ENCODE results near the gene MRPL53. TPM values are rescaled to one million over a fixed set of nuclear protein-coding genes. Genes with fewer than 3 reads are reported as not detected.

The MRPL53 gene
- total and polyA plus RNA-seq, 2 of the 8 experiments (the other 6 are each of a cell fraction or from before 2014, with no cell fraction given) = 36.6 to 46.3 TPM

- Histone ChIP-seq H4K20me1 (replicated peaks in 1 of 2; ENCODE audit: control insufficient read depth in 1 of 2, insufficient read depth in 2 of 2, low read length in 2 of 2) (peaks cover 0 to 15% of the 10 kb centered on the region in 2 experiments), H2BK120ac (replicated peaks; ENCODE audit: low read depth, low read length) (no peak overlapping the region), H3K9me3 (ENCODE audit: insufficient read depth in 2 of 2, low read depth in 1 of 2, low read length in 1 of 2) (no peaks in the 10 kb centered on the region), H3K79me2 (ENCODE audit: control insufficient read depth in 1 of 2, insufficient read depth in 2 of 2, low read length in 2 of 2) (no peaks in the 10 kb centered on the region), H2BK20ac (ENCODE audit: low read length) (0 out of 2 replicates have a peak overlapping the region, but pooled peaks have one; percentile 32), H3K23ac (ENCODE audit: insufficient read length) (no peak overlapping the region), H4K5ac (ENCODE audit: insufficient read length, low read depth, low read length) (no peak overlapping the region), H3K36me3 (ENCODE audit: control insufficient read depth in 2 of 4, insufficient read depth in 4 of 4, low read length in 3 of 4) (peaks cover 0 to 9% (median 4%) of the 10 kb centered on the region in 4 experiments; a peak in 6 of 8 replicates), H3K4me3 (ENCODE audit: extremely low read depth in 1 of 4, insufficient read depth in 2 of 4, low read depth in 3 of 4, low read length in 4 of 4) (peak overlapping the region in 1 of 4 experiments; percentile 65; a peak in 3 of 8 replicates), H3K56ac (replicated peaks; ENCODE audit: insufficient read length, low read depth, low read length) (no peak overlapping the region), H2AFZ (ENCODE audit: low read length) (no peak overlapping the region), H2BK5ac (ENCODE audit: low read depth, low read length) (no peak overlapping the region), H3K4me1 (replicated peaks in 1 of 4; ENCODE audit: control insufficient read depth in 3 of 4, insufficient read depth in 4 of 4, low read length in 3 of 4) (peaks cover 7 to 60% (median 38%) of the 10 kb centered on the region in 4 experiments), H2BK12ac (ENCODE audit: low read depth, low read length) (peak overlapping the region; percentile 60; the same call in 1 of the 2 replicates), H3K27ac (ENCODE audit: low read depth, low read length) (no peak overlapping the region), H3K4ac (replicated peaks; ENCODE audit: insufficient read length, low read depth, low read length) (no peak overlapping the region), H3K79me1 (ENCODE audit: low read depth, low read length) (no peaks in the 10 kb centered on the region), H3K4me2 (ENCODE audit: insufficient read depth in 1 of 2, low read depth in 2 of 2, low read length in 2 of 2) (peak overlapping the region; percentile 78 to 88), H4K91ac (replicated peaks; ENCODE audit: insufficient read length, low read length) (no peak overlapping the region), H3K27me3 (replicated peaks in 1 of 4; ENCODE audit: control insufficient read depth in 3 of 4, extremely low read depth in 1 of 4, insufficient read depth in 3 of 4, low read length in 3 of 4) (peaks cover 78 to 97% (median 96%) of the 10 kb centered on the region in 4 experiments), H3K23me2 (ENCODE audit: low read depth, low read length) (peaks cover 35% of the 10 kb centered on the region; the same call in 1 of the 2 replicates), H3K14ac (ENCODE audit: insufficient read length) (no peak overlapping the region), H4K8ac (ENCODE audit: extremely low read depth, insufficient read depth, low read length) (no peak overlapping the region), H3K18ac (ENCODE audit: extremely low read depth, low read length) (no peak overlapping the region), H3K9ac (replicated peaks in 1 of 4; ENCODE audit: extremely low read depth in 1 of 4, low read depth in 3 of 4, low read length in 3 of 4) (no peak overlapping the region; a peak in 1 of 7 replicates), H2AK5ac (ENCODE audit: low read depth, low read length) (peak overlapping the region; percentile 65; the same call in 1 of the 2 replicates), H2BK15ac (ENCODE audit: low read length) (peak overlapping the region; percentile 92; the same call in 1 of the 2 replicates)
- TF ChIP-seq TBP (IDR thresholded peaks at IDR 0.05; ENCODE audit: low read depth, low read length) (peak; percentile 40; the same call in 1 of the 2 replicates), SP1 (IDR thresholded peaks at IDR 0.05; ENCODE audit: low read depth, low read length) (no peak)
- CTCF ChIA-PET (ENCODE audit: partially characterized antibody) = interaction anchor here (0.6 to 5.1 kb wide), 16 partner anchors 8 to 88 kb away, joined by 3 to 24 read pairs (median 6); partner anchors contain the start of genes AUP1, CCDC142, HTRA2 and TLX2
- FAIRE-seq (no peak), DNase-seq (ENCODE audit: low read depth in 1 of 2, low spot score in 2 of 2) (no peak)
- 14% methylated on average over 18 of the region's 18 CpGs; no CpG with 5 or more reads in 1 of the 2 experiments for WGBS, 2 experiments (ENCODE audit: extremely low coverage in 1 of 2, insufficient coverage in 1 of 2, insufficient read length in 1 of 2, insufficient replicate concordance in 2 of 2, low coverage in 1 of 2, low lambda C conversion rate in 2 of 2, missing lambda C conversion rate in 1 of 2)
- POLR2A ChIA-PET (ENCODE audit: partially characterized antibody) = interaction anchor here (0.9 to 9.4 kb wide), 8 partner anchors 8 to 61 kb away, joined by 3 to 73 read pairs (median 8); partner anchors contain the start of genes AUP1, CCDC142, DQX1 and HTRA2
These were observed 29.0 kb upstream of the MRPL53 start for GRCh38 chr2:74501335-74502071.
